ENCODE results near the gene NRIP2. TPM values are rescaled to one million over a fixed set of nuclear protein-coding genes. Genes with fewer than 3 reads are reported as not detected.

Gene NRIP2
- total RNA-seq, 1 experiment from 2014 or later, result not detected

- ChIA-PET POLR2A (no interaction called here), CTCF (no interaction called here)
- in situ Hi-C loops (cut with HindIII; ENCODE audit: low pct_unique_long_range_greater_than_20kb, low sequenced_read_pairs), result no loop called here
- H3K27me3 ChIP-seq (ENCODE audit: control insufficient read depth, insufficient read depth, low read length), result no peaks in the 10 kb centered on the region
- no TSS peak for BruUV-seq (replicated peaks)
- no peaks in the 10 kb centered on the region for H3K4me1 ChIP-seq (ENCODE audit: control insufficient read depth, insufficient read depth, low read length)
- H3K4me3 ChIP-seq (ENCODE audit: low read depth in 2 of 2, low read length in 2 of 2), result no peak overlapping the region
- intact Hi-C loops (cut with micrococcal nuclease; ENCODE audit: unreplicated experiment), result no loop called here
- H3K36me3 ChIP-seq (ENCODE audit: control insufficient read depth, insufficient read depth, low read length), result no peaks in the 10 kb centered on the region; the same call in none of the 2 replicates
- ATAC-seq (no peak), DNase-seq (ENCODE audit: low read depth, low spot score) (no peak)
- no peak for TF ChIP-seq REST (IDR thresholded peaks at IDR 0.05; ENCODE audit: insufficient read depth in 1 of 2, low read depth in 2 of 2, low read length in 1 of 2)
- TF ChIP-seq, protein P1, sequence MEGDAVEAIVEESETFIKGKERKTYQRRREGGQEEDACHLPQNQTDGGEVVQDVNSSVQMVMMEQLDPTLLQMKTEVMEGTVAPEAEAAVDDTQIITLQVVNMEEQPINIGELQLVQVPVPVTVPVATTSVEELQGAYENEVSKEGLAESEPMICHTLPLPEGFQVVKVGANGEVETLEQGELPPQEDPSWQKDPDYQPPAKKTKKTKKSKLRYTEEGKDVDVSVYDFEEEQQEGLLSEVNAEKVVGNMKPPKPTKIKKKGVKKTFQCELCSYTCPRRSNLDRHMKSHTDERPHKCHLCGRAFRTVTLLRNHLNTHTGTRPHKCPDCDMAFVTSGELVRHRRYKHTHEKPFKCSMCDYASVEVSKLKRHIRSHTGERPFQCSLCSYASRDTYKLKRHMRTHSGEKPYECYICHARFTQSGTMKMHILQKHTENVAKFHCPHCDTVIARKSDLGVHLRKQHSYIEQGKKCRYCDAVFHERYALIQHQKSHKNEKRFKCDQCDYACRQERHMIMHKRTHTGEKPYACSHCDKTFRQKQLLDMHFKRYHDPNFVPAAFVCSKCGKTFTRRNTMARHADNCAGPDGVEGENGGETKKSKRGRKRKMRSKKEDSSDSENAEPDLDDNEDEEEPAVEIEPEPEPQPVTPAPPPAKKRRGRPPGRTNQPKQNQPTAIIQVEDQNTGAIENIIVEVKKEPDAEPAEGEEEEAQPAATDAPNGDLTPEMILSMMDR (IDR thresholded peaks at IDR 0.05), result no peak
- TF ChIP-seq SIN3A (IDR thresholded peaks at IDR 0.05; ENCODE audit: borderline replicate concordance, insufficient read depth, low read depth, low read length), result no peak
- no peak for TF ChIP-seq TCF7L2 (IDR thresholded peaks at IDR 0.05; ENCODE audit: low read depth, low read length)
- H3K9me3 ChIP-seq (ENCODE audit: control insufficient read depth, insufficient read depth, low read depth, low read length), result no peaks in the 10 kb centered on the region
- H3K27ac ChIP-seq (ENCODE audit: low read length), result no peak overlapping the region
Measured at GRCh38 chr12:2862876-2863275, 28.0 kb upstream of the NRIP2 start.

GRCh38 chr12:2860170-2860569 is 25.3 kb upstream of the NRIP2 start:
- H3K4me1 ChIP-seq (ENCODE audit: control insufficient read depth, insufficient read depth, low read length), result no peaks in the 10 kb centered on the region
- no peak for ATAC-seq
- H3K27ac ChIP-seq (ENCODE audit: low read length), result no peak overlapping the region
- no peak overlapping the region for H3K4me3 ChIP-seq (ENCODE audit: low read depth in 2 of 2, low read length in 2 of 2)
- BruUV-seq (replicated peaks), result no TSS peak
- H3K27me3 ChIP-seq (ENCODE audit: control insufficient read depth, insufficient read depth, low read length), result no peaks in the 10 kb centered on the region
- H3K9me3 ChIP-seq (ENCODE audit: control insufficient read depth, insufficient read depth, low read depth, low read length), result no peaks in the 10 kb centered on the region
- POLR2A ChIA-PET, result no interaction called here
- DNase-seq (ENCODE audit: low read depth, low spot score), result no peak
- in situ Hi-C loops (cut with HindIII; ENCODE audit: low pct_unique_long_range_greater_than_20kb, low sequenced_read_pairs), result no loop called here
- no peaks in the 10 kb centered on the region; the same call in none of the 2 replicates for H3K36me3 ChIP-seq (ENCODE audit: control insufficient read depth, insufficient read depth, low read length)
- TF ChIP-seq, protein P1 (IDR thresholded peaks at IDR 0.05), result no peak
- TF ChIP-seq TCF7L2 (IDR thresholded peaks at IDR 0.05; ENCODE audit: low read depth, low read length) (no peak), POLR2AphosphoS5 (IDR thresholded peaks at IDR 0.05; ENCODE audit: low read depth, low read length) (no peak), SIN3A (IDR thresholded peaks at IDR 0.05; ENCODE audit: borderline replicate concordance, insufficient read depth, low read depth, low read length) (no peak), REST (IDR thresholded peaks at IDR 0.05; ENCODE audit: insufficient read depth in 1 of 2, low read depth in 2 of 2, low read length in 1 of 2) (no peak)
- CTCF ChIA-PET, result no interaction called here
- intact Hi-C loops (cut with micrococcal nuclease; ENCODE audit: unreplicated experiment), result no loop called here

Data from Panc1 (cell line).